RCC 7860 (cell line): ENCODE measurements around the gene SH3PXD2A.

ENCODE experiments used
- DNase-seq: peaks from one replicate; pipeline ENCODE4 v3.0.0-alpha.2; 2015; ENCODE audit warnings: low spot score
- FAIRE-seq: peaks from 2 replicates; lab custom pipeline; 2012; peaks lifted over from hg19 to GRCh38; lab: Jason Lieb, UNC

Gene SH3PXD2A

GRCh38 chr10:103554488-103555324, 300.7 kb downstream of the SH3PXD2A start:
- FAIRE-seq = no peak
- no peak for DNase-seq

- DNase-seq (no peak), FAIRE-seq (no peak)
Observed at GRCh38 chr10:103553743-103554487, 301.5 kb downstream of the SH3PXD2A start.

GRCh38 chr10:103552856-103553742, 302.3 kb downstream of the SH3PXD2A start:
- FAIRE-seq (no peak), DNase-seq (no peak)

- no peak for FAIRE-seq
- no peak for DNase-seq
Observed at GRCh38 chr10:103551619-103552602, 303.5 kb downstream of the SH3PXD2A start.

GRCh38 chr10:103550229-103550628, 305.1 kb downstream of the SH3PXD2A start:
- FAIRE-seq (no peak), DNase-seq (no peak)

GRCh38 chr10:103549349-103549685, 306.1 kb downstream of the SH3PXD2A start:
- no peak for FAIRE-seq
- no peak for DNase-seq

- no peak for FAIRE-seq
- no peak for DNase-seq
Observed at GRCh38 chr10:103548581-103549348, 306.6 kb downstream of the SH3PXD2A start.

- DNase-seq (no peak), FAIRE-seq (no peak)
Observed at GRCh38 chr10:103548006-103548405, 307.4 kb downstream of the SH3PXD2A start.

- no peak for DNase-seq
- no peak for FAIRE-seq
Observed at GRCh38 chr10:103547391-103547946, 307.9 kb downstream of the SH3PXD2A start.

GRCh38 chr10:103546401-103546800, 309.0 kb downstream of the SH3PXD2A start:
- FAIRE-seq (no peak), DNase-seq (no peak)

GRCh38 chr10:103545771-103546281, 309.6 kb downstream of the SH3PXD2A start:
- FAIRE-seq = no peak
- DNase-seq = no peak

- FAIRE-seq (no peak), DNase-seq (no peak)
Observed at GRCh38 chr10:103545366-103545765, 310.0 kb downstream of the SH3PXD2A start.

GRCh38 chr10:103544657-103545310, 310.6 kb downstream of the SH3PXD2A start:
- DNase-seq (no peak), FAIRE-seq (no peak)
